ENCODE measurements around the gene STAC. TPM values are rescaled to one million over a fixed set of nuclear protein-coding genes. Genes with fewer than 3 reads are reported as not detected.

The STAC gene
- total and polyA plus RNA-seq, 7 donors, result 0.19 to 1.5 (median 0.47) TPM

- 84 to 89% (median 87%) methylated on average over 4 of the region's 4 CpGs for WGBS, 3 donors
- no peak for TF ChIP-seq CTCF (IDR thresholded peaks at IDR 0.05)
Observed at GRCh38 chr3:36487616-36488015, 107.3 kb downstream of the STAC start.

GRCh38 chr3:36488077-36488789 is 107.9 kb downstream of the STAC start:
- Histone ChIP-seq H3K27me3 (ENCODE audit: insufficient read depth in 3 of 3, low read length in 2 of 3) (no peaks in the 10 kb centered on the region), H3K27ac (no peak overlapping the region), H3K4me3 (no peak overlapping the region), H3K4me1 (no peaks in the 10 kb centered on the region), H3K36me3 (ENCODE audit: insufficient read depth in 1 of 2, low read depth in 1 of 2) (no peaks in the 10 kb centered on the region), H3K9me3 (no peaks in the 10 kb centered on the region)
- ATAC-seq (no peak), DNase-seq (no peak)
- intact Hi-C loops (cut with DNase I), result no loop called here
- no peak for TF ChIP-seq CTCF (IDR thresholded peaks at IDR 0.05)
- WGBS, 3 donors, result 74 to 77% (median 76%) methylated on average over 6 of the region's 6 CpGs

More at GRCh38 chr3:36487616-36488015, 107.3 kb downstream of the STAC start:
- H3K27me3 ChIP-seq (ENCODE audit: insufficient read depth in 3 of 3, low read length in 2 of 3), result no peaks in the 10 kb centered on the region
- DNase-seq, result no peak
- H3K36me3 ChIP-seq (ENCODE audit: insufficient read depth in 1 of 2, low read depth in 1 of 2), result no peaks in the 10 kb centered on the region
- no peaks in the 10 kb centered on the region for H3K9me3 ChIP-seq
- ATAC-seq, result no peak
- no peaks in the 10 kb centered on the region for H3K4me1 ChIP-seq
- intact Hi-C loops (cut with DNase I), result no loop called here
- no peak overlapping the region for H3K27ac ChIP-seq
- H3K4me3 ChIP-seq, result no peak overlapping the region

- TF ChIP-seq CTCF (IDR thresholded peaks at IDR 0.05), result no peak
- Histone ChIP-seq H3K36me3 (ENCODE audit: insufficient read depth in 1 of 2, low read depth in 1 of 2) (no peaks in the 10 kb centered on the region), H3K4me1 (no peaks in the 10 kb centered on the region), H3K4me3 (no peak overlapping the region), H3K27ac (no peak overlapping the region), H3K27me3 (ENCODE audit: insufficient read depth in 3 of 3, low read length in 2 of 3) (no peaks in the 10 kb centered on the region), H3K9me3 (no peaks in the 10 kb centered on the region)
- DNase-seq, result no peak
- intact Hi-C loops (cut with DNase I), result no loop called here
- ATAC-seq, result no peak
- WGBS, 3 donors, result 80 to 83% (median 82%) methylated on average over 4 of the region's 4 CpGs
Observed at GRCh38 chr3:36489101-36489500, 108.8 kb downstream of the STAC start.

- intact Hi-C loops (cut with DNase I), result no loop called here
- ATAC-seq (no peak), DNase-seq (no peak)
- H3K4me3 ChIP-seq, result no peak overlapping the region
- WGBS, 3 donors, result 56 to 64% (median 60%) methylated on average over 6 of the region's 6 CpGs
- no peak for TF ChIP-seq CTCF (IDR thresholded peaks at IDR 0.05)
- H3K36me3 ChIP-seq (ENCODE audit: insufficient read depth in 1 of 2, low read depth in 1 of 2), result no peaks in the 10 kb centered on the region
- no peak overlapping the region for H3K27ac ChIP-seq
- no peaks in the 10 kb centered on the region for H3K9me3 ChIP-seq
- H3K4me1 ChIP-seq, result no peaks in the 10 kb centered on the region
- no peaks in the 10 kb centered on the region for H3K27me3 ChIP-seq (ENCODE audit: insufficient read depth in 3 of 3, low read length in 2 of 3)
Observed at GRCh38 chr3:36489679-36490425, 109.5 kb downstream of the STAC start.
